ENCODE measurements around the gene PFKFB4.

DNA sequence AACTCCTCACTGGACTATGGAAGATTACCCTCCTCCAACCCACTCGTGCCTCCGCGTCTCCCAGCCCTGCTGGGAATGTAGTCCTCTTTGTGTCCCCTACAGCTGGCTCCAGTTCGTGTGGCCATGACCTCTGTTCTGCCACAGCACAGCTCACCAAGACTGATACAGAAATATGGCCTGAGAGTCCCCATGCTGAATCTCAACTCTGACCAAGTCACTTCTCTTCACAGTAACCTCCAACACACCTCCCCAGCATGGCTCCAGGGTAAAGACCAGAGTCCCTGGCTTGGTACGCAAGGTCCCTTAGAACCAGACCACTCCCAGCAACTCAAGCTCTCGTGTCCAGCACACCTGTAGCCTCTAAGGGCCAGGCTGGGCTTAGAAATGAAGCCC, 40.8 kb upstream of the PFKFB4 start:
- TF ChIP-seq, protein P1, sequence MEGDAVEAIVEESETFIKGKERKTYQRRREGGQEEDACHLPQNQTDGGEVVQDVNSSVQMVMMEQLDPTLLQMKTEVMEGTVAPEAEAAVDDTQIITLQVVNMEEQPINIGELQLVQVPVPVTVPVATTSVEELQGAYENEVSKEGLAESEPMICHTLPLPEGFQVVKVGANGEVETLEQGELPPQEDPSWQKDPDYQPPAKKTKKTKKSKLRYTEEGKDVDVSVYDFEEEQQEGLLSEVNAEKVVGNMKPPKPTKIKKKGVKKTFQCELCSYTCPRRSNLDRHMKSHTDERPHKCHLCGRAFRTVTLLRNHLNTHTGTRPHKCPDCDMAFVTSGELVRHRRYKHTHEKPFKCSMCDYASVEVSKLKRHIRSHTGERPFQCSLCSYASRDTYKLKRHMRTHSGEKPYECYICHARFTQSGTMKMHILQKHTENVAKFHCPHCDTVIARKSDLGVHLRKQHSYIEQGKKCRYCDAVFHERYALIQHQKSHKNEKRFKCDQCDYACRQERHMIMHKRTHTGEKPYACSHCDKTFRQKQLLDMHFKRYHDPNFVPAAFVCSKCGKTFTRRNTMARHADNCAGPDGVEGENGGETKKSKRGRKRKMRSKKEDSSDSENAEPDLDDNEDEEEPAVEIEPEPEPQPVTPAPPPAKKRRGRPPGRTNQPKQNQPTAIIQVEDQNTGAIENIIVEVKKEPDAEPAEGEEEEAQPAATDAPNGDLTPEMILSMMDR (IDR thresholded peaks at IDR 0.05; ENCODE audit: insufficient read depth, low read length, poor library complexity, severe bottlenecking), result no peak
- no peak for TF ChIP-seq EZH2phosphoT487 (conservative IDR thresholded peaks at IDR 0.05; ENCODE audit: low read length)

Data from SU-DHL-6 (cell line).